ENCODE measurements around the gene DEAF1. TPM values are rescaled to one million over a fixed set of nuclear protein-coding genes. Genes with fewer than 3 reads are reported as not detected.
A peak's percentile ranks its signal among the peaks of the same experiment; 100 is the strongest.

The DEAF1 gene
- total and polyA plus RNA-seq, 9 of the 15 experiments (the other 6 are each of a cell fraction or from before 2014, with no cell fraction given), result 2.0 to 69.1 (median 26.8) TPM

DNA sequence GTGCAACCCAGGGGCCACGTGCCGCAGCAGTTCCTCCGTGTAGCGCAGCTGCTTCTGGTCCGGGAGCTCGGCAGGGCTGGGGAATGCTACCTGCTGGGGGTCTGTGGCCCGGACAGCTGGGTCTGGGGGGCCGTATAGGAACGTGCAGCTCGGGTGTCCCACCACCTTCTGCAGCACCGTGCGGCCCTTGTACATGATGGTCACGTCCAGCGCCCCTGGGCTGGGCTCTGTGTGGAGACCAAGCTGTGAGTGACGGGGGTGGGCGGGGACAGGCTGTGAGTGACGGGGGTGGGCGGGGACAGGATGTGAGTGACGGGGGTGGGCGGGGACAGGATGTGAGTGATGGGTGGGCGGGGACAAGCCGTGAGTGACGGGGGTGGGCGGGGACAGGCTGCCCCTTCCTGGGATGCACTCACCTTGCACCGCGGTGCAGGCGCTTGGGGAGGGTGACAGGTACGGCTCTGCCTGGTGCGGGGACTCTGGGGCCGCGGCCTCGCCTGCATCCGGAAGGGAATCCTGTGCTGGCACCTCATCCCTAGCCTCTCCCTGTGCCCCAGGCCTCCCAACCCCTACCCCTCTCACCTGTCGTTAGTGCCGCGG lies 81.6 kb downstream of the DEAF1 start (continued):
- TF ChIP-seq RAD51 (IDR thresholded peaks at IDR 0.05; ENCODE audit: borderline replicate concordance, low read depth) (no peak), HMGN3 (IDR thresholded peaks at IDR 0.05; ENCODE audit: borderline replicate concordance, extremely low read depth, insufficient read length, low read depth, low read length) (peak; percentile 47), GTF2F1 (IDR thresholded peaks at IDR 0.05; ENCODE audit: low read depth, low read length) (no peak), PHTF2 (CRISPR knock-in tag; IDR thresholded peaks at IDR 0.05) (no peak), MECOM (CRISPR knock-in tag; IDR thresholded peaks at IDR 0.05) (no peak), TOE1 (IDR thresholded peaks at IDR 0.05; ENCODE audit: borderline replicate concordance) (no peak), TOE1 (CRISPR knock-in tag; IDR thresholded peaks at IDR 0.05; ENCODE audit: borderline replicate concordance, low read depth) (no peak), SMARCA5 (IDR thresholded peaks at IDR 0.05) (no peak)
- TF ChIP-seq, protein P1, sequence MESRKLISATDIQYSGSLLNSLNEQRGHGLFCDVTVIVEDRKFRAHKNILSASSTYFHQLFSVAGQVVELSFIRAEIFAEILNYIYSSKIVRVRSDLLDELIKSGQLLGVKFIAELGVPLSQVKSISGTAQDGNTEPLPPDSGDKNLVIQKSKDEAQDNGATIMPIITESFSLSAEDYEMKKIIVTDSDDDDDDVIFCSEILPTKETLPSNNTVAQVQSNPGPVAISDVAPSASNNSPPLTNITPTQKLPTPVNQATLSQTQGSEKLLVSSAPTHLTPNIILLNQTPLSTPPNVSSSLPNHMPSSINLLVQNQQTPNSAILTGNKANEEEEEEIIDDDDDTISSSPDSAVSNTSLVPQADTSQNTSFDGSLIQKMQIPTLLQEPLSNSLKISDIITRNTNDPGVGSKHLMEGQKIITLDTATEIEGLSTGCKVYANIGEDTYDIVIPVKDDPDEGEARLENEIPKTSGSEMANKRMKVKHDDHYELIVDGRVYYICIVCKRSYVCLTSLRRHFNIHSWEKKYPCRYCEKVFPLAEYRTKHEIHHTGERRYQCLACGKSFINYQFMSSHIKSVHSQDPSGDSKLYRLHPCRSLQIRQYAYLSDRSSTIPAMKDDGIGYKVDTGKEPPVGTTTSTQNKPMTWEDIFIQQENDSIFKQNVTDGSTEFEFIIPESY (CRISPR knock-in tag; IDR thresholded peaks at IDR 0.05), result peak; percentile 27; the same call in 1 of the 2 replicates
- TF ChIP-seq, protein P2, sequence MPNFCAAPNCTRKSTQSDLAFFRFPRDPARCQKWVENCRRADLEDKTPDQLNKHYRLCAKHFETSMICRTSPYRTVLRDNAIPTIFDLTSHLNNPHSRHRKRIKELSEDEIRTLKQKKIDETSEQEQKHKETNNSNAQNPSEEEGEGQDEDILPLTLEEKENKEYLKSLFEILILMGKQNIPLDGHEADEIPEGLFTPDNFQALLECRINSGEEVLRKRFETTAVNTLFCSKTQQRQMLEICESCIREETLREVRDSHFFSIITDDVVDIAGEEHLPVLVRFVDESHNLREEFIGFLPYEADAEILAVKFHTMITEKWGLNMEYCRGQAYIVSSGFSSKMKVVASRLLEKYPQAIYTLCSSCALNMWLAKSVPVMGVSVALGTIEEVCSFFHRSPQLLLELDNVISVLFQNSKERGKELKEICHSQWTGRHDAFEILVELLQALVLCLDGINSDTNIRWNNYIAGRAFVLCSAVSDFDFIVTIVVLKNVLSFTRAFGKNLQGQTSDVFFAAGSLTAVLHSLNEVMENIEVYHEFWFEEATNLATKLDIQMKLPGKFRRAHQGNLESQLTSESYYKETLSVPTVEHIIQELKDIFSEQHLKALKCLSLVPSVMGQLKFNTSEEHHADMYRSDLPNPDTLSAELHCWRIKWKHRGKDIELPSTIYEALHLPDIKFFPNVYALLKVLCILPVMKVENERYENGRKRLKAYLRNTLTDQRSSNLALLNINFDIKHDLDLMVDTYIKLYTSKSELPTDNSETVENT (CRISPR knock-in tag; IDR thresholded peaks at IDR 0.05), result 0 out of 2 replicates have a peak, but pooled peaks have one; percentile 35
- TF ChIP-seq, protein P3, sequence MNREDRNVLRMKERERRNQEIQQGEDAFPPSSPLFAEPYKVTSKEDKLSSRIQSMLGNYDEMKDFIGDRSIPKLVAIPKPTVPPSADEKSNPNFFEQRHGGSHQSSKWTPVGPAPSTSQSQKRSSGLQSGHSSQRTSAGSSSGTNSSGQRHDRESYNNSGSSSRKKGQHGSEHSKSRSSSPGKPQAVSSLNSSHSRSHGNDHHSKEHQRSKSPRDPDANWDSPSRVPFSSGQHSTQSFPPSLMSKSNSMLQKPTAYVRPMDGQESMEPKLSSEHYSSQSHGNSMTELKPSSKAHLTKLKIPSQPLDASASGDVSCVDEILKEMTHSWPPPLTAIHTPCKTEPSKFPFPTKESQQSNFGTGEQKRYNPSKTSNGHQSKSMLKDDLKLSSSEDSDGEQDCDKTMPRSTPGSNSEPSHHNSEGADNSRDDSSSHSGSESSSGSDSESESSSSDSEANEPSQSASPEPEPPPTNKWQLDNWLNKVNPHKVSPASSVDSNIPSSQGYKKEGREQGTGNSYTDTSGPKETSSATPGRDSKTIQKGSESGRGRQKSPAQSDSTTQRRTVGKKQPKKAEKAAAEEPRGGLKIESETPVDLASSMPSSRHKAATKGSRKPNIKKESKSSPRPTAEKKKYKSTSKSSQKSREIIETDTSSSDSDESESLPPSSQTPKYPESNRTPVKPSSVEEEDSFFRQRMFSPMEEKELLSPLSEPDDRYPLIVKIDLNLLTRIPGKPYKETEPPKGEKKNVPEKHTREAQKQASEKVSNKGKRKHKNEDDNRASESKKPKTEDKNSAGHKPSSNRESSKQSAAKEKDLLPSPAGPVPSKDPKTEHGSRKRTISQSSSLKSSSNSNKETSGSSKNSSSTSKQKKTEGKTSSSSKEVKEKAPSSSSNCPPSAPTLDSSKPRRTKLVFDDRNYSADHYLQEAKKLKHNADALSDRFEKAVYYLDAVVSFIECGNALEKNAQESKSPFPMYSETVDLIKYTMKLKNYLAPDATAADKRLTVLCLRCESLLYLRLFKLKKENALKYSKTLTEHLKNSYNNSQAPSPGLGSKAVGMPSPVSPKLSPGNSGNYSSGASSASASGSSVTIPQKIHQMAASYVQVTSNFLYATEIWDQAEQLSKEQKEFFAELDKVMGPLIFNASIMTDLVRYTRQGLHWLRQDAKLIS (CRISPR knock-in tag; IDR thresholded peaks at IDR 0.05), result no peak
- TF ChIP-seq, protein P4, sequence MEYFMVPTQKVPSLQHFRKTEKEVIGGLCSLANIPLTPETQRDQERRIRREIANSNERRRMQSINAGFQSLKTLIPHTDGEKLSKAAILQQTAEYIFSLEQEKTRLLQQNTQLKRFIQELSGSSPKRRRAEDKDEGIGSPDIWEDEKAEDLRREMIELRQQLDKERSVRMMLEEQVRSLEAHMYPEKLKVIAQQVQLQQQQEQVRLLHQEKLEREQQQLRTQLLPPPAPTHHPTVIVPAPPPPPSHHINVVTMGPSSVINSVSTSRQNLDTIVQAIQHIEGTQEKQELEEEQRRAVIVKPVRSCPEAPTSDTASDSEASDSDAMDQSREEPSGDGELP (CRISPR knock-in tag; IDR thresholded peaks at IDR 0.05; ENCODE audit: borderline replicate concordance), result no peak
- TF ChIP-seq, protein P5, sequence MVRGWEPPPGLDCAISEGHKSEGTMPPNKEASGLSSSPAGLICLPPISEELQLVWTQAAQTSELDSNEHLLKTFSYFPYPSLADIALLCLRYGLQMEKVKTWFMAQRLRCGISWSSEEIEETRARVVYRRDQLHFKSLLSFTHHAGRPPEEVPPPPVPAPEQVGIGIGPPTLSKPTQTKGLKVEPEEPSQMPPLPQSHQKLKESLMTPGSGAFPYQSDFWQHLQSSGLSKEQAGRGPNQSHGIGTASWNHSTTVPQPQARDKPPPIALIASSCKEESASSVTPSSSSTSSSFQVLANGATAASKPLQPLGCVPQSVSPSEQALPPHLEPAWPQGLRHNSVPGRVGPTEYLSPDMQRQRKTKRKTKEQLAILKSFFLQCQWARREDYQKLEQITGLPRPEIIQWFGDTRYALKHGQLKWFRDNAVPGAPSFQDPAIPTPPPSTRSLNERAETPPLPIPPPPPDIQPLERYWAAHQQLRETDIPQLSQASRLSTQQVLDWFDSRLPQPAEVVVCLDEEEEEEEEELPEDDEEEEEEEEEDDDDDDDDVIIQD (CRISPR knock-in tag; IDR thresholded peaks at IDR 0.05), result no peak
